HG03460 (cell line): ENCODE data around the gene COPG1.

ENCODE experiments used
- ATAC-seq: cut with Tn5 transposase; IDR thresholded peaks from one replicate; pipeline ENCODE4 v1.9.1; 2021; ENCODE audit not compliant: unreplicated experiment

The COPG1 gene

DNA sequence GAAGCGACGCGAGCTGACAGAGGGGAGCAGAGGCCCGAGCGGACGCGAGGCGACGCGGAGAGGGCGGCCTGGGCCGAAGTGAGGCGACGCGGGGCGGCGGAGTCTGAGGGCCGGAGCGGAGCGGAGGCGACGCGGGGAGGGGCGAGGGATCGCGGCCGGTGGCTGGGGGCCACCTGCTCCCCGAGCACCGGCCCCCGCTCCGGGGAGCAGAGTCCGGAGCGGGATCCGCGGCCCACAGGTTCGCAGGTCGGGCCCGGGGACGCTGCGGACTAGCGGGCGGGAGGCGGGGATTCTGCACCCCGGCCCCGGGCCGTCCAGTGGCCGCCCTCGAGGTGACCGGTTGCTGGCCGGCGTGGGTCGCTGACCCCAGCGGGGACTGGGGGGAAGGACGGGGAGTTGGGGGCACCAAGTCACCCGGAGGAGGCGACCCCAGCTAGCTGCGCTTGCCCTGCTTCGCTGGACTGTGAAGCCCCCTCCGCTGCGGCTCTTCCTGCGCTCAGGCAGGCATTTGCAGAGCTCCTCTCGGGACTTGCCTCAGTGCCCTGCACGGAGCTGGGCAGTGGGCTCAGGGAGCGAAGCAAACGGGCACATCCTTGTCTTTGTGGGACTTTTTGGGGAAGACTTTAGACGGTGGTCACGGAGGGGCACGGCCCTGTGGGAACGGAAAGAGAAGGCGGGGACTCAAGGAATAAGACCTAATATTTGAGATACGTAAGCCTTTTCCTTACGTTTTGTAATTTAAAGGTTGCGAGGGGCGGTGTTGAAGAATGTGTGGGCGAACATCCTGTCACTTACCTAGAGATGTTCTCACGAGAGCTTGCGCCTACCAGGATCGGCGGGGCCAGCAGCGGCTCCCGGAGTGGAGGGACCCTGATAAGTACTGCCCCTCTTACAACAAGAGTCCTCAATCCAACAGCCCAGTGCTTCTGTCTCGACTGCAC lies 29.8 kb downstream of the COPG1 start:
- ATAC-seq = no peak

- no peak for ATAC-seq
These were observed 30.8 kb downstream of the COPG1 start for GRCh38 chr3:129280183-129280582.

GRCh38 chr3:129281726-129282125 lies 32.3 kb downstream of the COPG1 start:
- no peak for ATAC-seq

DNA sequence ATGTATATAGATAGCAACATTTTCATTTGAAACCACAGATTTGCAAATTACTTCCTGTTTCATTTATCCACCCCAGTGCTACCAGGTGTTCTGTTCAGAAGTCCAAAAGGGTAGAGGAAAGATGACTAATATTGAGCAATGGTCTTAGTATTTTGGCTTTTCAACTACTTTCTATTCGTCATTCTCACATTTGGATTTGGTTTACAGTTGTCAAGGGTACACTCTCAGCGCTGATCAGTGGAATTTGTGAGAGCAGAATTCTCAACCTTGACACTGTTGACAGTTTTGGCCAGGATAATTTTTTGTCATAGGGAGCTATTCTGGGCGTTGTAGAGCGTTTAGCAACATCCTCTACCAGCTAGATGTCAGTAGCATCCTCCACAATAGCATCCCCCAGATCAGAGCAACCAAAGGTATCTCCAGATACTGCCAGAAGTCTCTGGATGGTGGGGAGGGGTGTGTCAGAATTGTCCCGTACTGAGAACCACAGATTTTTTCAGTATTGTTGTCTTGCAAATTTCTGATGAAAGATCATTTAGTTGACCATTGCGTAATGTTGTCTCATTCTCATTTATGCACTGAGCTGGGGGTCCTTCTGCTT lies 33.4 kb downstream of the COPG1 start:
- peak; percentile 66 for ATAC-seq

DNA sequence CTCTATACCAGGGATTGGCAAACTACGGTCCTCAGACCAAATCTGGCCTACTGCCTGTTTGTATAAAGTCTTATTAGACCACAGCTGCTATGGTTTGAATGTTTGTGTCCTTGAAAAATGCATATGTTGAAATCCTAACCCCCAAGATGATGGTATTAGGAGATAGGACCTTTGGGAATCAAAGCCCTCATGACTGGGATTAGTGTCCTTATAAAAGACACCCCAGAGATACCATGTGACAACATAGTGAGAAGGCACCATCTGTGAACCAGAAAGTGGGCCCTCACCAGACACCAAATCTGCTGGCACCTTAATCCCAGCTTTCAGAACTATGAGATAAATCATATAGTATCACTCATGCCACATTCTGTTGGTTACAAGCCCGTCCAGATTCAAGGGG lies 36.7 kb downstream of the COPG1 start:
- ATAC-seq = no peak

GRCh38 chr3:129288446-129288845 lies 39.0 kb downstream of the COPG1 start:
- no peak for ATAC-seq

- no peak for ATAC-seq
These were observed 40.0 kb downstream of the COPG1 start for GRCh38 chr3:129289201-129289921.

DNA sequence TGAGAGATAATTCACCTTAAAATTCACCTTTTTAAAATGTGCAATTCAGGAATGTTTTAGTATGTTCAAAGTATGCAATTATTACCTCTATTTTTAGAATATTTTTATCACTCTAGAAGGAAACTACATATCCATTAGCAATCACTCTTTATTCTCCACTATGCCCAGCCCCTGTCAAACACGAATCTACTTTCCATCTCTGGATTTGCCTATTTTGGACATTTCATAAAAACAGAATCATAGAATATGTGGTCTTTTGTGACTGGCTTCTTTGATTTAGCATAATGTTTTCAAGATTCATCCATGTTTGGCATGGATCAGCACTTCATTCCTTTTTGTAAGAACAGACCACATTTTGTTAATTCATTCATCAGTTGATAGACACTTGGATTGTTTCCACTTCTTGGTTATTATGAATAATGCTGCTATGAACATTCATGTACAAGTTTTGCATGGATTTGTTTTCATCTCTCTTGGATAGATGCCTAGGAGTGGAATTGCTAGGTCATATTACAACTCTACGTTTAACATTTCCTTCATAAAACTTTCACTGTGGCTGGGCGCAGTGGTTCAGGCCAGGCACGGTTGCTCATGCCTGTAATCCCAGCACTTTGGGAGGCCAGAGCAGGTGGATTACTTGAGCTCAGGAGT lies 42.0 kb downstream of the COPG1 start:
- no peak for ATAC-seq

- no peak for ATAC-seq
These were observed 45.9 kb downstream of the COPG1 start for GRCh38 chr3:129295286-129295685.

DNA sequence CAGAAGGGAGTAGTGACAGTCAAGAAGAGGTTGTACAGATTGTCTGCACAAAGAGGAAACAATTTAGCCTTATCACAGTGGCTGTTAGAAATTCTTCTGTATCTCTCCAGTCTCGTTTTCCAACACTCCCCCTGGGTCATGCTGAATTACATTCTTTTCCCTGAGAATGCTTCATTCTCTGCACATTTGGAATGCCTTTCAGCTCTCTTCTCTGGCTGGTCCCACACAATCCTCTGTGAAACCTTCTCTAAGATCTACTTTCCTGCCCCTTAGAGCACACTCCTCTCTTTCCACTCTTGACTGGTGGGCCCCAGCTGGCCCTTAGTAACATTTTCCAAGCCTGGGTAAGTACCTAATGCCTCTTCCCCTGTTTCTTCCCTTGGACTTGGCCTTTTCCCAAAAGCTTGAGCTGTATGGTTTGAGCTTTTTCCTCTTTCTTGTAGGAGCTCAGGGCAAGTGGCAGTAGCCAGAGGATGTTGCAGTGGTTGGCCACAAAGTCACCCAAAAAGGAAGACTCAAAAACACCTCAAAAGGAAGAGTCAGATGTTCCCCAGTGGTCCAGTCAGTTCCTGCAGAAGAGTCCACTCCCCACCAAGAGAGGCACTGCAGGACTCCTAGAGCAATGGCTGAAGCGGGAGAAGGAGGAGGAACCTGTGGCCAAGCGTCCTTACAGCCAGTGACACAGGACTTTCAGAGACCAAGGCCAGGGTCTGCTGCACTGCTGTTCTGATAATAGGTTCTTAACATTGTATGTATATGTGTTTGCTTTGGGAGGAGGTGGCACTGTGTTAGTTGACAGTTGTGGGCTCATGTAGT lies 54.9 kb downstream of the COPG1 start:
- ATAC-seq = no peak

GRCh38 chr3:129304962-129305222 lies 55.5 kb downstream of the COPG1 start:
- no peak for ATAC-seq

DNA sequence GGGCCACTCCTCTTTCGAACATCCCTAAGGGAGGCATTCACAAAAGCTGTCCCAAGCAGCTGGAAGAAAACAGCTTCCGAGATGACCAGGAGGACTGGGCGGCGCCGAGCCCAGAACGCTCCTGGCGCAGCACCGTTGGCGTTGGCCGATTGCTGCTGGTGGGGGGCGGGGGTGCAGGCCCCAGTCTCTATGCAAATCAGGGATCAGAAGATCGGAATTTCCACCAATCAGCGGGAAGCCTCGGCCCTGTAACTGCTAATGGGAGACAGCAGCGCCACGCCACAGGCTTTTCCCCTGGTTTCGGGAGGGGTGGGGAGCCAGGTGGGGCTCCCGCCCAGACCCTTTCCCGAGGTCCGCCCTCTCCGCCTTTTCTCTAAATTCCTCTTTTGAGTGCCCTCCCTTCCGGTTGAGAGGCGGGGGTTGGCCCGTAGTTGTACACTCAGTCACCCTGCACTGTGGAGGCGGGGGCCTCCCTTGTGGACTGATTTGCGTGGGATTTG lies 56.2 kb downstream of the COPG1 start:
- ATAC-seq = peak; percentile 39

GRCh38 chr3:129308636-129309035 lies 59.2 kb downstream of the COPG1 start:
- ATAC-seq = no peak

DNA sequence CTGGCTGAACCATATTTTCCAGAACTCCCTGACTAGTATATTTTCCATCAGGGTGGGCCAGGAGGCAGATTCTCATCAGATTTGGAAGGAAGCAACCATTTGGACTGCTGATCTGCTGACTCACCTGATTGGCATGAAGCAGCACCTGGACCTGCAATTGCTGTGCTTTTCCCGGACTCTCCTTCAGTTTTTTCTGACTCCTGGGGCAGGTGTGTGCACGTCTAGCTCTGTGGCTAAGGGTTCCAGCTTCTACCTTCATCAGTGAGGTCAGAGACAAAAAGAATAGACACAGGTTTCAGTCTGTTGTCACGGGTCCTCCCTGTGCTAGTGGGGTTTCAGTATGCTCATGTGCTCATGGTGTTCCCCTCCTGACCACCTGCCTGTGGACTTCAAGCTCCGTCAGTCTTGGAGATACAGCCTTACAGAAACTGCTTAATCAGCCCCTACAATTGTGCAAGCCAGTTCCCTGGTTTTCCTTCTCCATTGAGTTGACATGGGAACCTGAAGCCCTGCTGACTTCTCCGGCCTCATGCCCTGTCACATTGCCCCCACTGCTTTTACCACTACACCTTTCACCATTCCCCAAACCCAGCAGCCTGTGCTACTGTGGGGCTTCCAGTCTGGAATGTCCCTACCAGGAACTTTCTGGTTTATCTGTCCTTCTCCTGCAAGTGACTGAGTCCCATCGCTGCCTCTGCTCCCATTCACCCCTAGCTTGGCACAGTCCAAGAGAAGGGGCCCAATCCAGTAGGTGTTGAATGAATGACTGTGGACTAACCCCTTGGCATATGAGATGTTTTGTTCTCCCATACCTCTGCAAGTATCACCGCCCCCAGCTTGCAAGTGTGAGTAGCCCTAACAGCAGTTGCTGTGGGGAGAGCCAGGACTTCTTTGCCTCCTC lies 61.0 kb downstream of the COPG1 start:
- ATAC-seq = peak; percentile 35

GRCh38 chr3:129311054-129311902 lies 61.9 kb downstream of the COPG1 start:
- no peak for ATAC-seq

DNA sequence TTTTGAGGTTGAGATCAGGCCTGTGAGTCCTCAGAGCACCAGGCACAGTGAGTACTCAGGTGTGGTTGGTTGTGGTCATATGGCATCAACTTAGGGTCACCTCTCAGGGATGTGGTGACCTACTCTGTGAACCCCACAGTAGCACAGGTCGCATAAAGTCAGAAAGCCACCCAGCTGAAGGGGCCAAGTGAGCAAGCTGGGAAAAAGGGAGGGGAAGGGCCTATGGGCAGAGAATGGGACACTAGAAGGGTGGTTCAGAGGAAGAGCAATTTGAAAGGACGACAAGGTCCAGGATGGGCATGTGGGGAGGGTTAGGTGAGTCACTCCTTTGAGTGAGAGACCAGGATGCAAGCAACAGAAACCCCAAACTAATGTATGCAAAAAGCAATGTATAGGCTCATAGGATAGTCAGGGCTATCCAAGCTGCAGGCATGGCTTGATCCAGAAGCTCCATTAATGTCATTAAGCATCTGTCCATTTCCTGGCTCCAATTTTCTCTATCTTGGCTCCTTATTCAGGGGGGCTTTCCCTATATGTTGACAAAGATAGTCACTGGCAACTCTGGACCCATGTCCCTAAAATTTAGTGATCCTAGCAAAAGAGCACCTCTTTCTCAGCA lies 62.7 kb downstream of the COPG1 start:
- no peak for ATAC-seq

DNA sequence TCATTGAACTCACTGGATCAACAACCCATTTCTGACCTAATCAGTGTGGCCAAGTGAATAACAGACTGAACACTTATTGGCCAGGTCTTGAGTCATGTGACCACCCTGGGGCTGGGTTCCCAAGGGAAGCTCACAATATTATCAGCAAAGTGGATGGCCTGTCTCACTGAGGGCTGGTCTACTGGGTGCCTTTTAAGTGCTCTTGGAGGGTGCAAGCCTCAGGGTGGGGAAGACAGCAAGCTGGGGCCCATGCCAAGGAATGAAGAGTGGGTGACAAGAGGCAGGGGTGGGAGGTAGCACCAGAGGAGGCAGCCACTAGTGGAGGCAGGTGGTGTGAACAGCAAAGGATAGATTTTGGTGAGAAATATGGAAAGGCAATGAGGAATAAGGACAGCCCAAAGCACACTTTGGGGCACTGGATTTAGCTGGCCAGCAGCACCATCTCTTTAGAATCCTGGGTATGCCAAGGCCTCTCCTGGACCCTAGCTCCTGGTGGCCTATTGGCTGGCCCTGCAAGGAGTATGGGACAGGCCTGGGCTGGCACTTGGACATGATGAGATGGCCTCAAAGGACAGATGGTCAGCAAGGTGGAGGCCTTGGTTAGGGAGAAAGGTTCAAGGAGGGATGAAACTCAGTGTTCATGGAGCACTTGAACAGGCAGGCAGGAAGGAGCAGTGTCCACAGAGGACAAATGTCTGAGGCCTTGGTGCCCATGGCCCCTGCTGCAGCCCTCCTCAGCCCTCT lies 63.4 kb downstream of the COPG1 start:
- no peak for ATAC-seq

GRCh38 chr3:129313415-129313664 lies 63.9 kb downstream of the COPG1 start:
- no peak for ATAC-seq
